Fibroblast of villous mesenchyme (primary cell): ENCODE results near the gene RBMS3. TPM values are rescaled to one million over a fixed set of nuclear protein-coding genes. Genes with fewer than 3 reads are reported as not detected.

Experiments
- DNase-seq: peaks from one replicate; pipeline ENCODE4 v3.0.0-alpha.2; 2010; ENCODE audit warnings: low read depth
- H3K4me3 ChIP-seq: 2 replicates; pipeline ENCODE4 v1.5.1; 2011; ENCODE audit warnings: low read depth, mild to moderate bottlenecking, low read length
- total RNA-seq: library from RNA; depleted of rRNA; stranded (reverse); fragments of >200 nt; gene quantifications from 2 replicates; pipeline ENCODE4 v1.2.3, GENCODE V29; 2012
- TF ChIP-seq, protein P1 (sequence below): IDR thresholded peaks from 2 replicates; pipeline ENCODE4 v1.5.1; 2012; ENCODE audit warnings: low read depth, mild to moderate bottlenecking, low read length; ENCODE audit not compliant: insufficient read depth

The RBMS3 gene
- total RNA-seq, 1 donor = 85.9 TPM

DNA sequence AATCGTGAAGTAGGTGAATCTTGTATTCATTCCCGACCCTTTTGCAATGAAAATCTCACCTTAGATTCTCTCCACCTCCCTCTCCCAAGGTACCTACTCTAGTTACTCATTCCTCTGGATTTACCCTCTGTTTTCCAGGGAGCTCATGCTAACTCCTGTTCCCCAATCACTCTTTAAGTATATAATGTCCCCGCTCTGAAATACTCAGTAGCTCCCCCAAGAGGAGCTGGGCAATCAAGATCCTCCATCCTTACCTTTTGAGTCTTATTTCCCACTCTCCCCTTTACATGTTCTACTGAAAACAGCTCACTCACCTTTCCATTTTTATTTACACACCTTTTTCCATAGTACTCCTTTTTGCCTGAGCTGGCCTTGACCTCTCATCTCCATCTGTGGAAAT is 599.9 kb downstream of the RBMS3 start:
- DNase-seq = no peak
- TF ChIP-seq, protein P1, sequence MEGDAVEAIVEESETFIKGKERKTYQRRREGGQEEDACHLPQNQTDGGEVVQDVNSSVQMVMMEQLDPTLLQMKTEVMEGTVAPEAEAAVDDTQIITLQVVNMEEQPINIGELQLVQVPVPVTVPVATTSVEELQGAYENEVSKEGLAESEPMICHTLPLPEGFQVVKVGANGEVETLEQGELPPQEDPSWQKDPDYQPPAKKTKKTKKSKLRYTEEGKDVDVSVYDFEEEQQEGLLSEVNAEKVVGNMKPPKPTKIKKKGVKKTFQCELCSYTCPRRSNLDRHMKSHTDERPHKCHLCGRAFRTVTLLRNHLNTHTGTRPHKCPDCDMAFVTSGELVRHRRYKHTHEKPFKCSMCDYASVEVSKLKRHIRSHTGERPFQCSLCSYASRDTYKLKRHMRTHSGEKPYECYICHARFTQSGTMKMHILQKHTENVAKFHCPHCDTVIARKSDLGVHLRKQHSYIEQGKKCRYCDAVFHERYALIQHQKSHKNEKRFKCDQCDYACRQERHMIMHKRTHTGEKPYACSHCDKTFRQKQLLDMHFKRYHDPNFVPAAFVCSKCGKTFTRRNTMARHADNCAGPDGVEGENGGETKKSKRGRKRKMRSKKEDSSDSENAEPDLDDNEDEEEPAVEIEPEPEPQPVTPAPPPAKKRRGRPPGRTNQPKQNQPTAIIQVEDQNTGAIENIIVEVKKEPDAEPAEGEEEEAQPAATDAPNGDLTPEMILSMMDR = no peak
- no peak overlapping the region for H3K4me3 ChIP-seq

GRCh38 chr3:29887451-29887850 is 606.6 kb downstream of the RBMS3 start:
- H3K4me3 ChIP-seq = no peak overlapping the region
- no peak for DNase-seq

DNA sequence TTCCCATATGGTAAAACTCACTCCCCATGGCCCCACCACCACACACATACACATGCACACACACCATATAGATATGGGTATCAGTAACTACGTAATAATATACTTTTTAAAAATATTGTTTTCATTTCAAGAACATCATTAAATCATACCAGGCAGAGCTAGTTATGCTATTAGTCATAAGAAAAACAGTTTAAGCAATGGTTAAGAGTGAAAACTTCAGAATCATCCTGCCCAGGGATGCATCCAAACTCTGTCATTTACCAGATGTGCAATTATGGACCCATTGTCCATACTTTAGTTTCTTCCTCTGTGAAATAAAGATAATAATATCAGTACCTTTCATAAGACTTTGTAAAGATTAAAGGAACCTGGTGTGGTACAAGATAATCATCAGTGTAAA is 608.3 kb downstream of the RBMS3 start:
- H3K4me3 ChIP-seq = no peak overlapping the region
- TF ChIP-seq, protein P1 = no peak
- DNase-seq = peak; percentile 29

More at GRCh38 chr3:29887451-29887850, 606.6 kb downstream of the RBMS3 start:
- TF ChIP-seq, protein P1 = no peak

GRCh38 chr3:29890801-29891200 is 609.9 kb downstream of the RBMS3 start:
- no peak overlapping the region for H3K4me3 ChIP-seq
- TF ChIP-seq, protein P1 = no peak
- DNase-seq = no peak

DNA sequence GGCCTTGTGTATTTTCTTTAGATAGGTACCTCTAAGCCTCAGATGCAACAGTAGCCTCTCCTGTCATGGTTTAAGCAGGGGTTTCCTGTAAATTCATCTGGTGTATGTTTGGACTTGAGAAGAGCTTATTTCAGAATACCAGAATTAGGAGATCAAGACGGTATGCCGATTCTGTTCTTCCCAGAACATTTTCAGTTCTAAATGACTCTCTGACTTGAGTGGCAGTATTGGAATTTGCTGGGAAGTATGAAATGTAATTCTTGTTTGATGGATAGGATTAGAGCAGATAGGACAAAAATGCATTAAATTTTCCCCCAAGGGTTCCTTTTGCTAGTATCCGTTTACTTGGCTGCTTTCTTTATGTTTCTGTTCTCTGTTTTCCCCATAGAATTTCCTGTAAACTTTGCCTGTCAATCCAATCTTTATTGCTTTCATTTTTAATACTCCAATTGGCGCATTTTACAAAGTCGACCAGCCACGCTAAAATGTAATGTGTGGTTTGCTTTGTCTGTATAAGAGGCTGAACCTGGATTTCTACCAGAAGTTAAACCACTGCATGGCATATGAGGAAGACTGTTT is 612.2 kb downstream of the RBMS3 start:
- no peak overlapping the region for H3K4me3 ChIP-seq
- DNase-seq = peak; percentile 29
- TF ChIP-seq, protein P1 = no peak

DNA sequence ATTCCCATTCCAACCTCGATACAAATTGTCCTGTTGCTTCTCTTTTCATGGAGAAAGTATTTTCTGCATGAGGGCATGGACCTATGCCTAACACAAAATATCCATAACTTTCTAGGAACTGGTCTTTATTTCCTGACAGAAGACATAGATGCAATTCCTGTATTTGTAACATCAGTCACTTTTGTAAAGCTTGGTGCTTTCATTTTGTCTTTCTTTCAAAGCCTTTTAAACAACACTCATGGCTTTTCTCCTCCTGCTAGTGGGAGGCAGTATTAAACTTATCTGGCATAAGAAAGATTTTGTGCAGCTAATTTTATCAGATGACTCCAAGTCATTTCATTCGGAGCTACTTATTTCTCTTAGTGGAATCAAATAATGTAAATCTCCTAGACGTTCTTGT is 616.0 kb downstream of the RBMS3 start:
- TF ChIP-seq, protein P1 = no peak
- no peak overlapping the region for H3K4me3 ChIP-seq
- no peak for DNase-seq
